RPMI7951 (cell line): Measurements from ENCODE around the gene DCAF15. TPM values are rescaled to one million over a fixed set of nuclear protein-coding genes. Genes with fewer than 3 reads are reported as not detected.
A peak's percentile ranks its signal among the peaks of the same experiment; 100 is the strongest.

Source experiments
- DNase-seq: peaks from one replicate; pipeline ENCODE4 v3.0.0-alpha.2; 2012; ENCODE audit warnings: low read depth
- total RNA-seq: library from RNA; depleted of rRNA; stranded (reverse); fragments of >200 nt; shearing (Covaris generic); gene quantifications from 2 replicates; pipeline ENCODE4 v1.2.3, GENCODE V29; 2014

The DCAF15 gene
- total RNA-seq, 1 experiment from 2014 or later, result 21.1 TPM

DNA sequence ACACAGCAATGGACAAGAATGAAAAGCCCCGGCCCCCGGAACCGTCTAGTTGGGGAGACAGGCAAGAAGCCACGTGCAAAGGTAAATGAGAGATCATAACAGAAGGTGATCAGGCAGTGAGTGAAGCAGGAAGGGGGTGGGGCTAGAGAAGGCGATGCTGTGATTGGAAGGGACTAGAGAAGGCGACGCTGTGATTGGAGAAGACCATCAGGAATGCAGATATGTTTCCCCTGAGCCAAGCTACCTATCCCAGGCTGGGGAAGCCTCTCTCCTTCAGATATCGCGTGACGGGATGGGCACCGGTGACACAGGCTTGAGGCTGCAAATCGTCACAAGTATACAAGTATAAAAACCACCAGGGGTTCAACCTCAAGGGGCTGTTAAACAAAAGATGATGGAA is 21.8 kb downstream of the DCAF15 start:
- DNase-seq, result no peak

DNA sequence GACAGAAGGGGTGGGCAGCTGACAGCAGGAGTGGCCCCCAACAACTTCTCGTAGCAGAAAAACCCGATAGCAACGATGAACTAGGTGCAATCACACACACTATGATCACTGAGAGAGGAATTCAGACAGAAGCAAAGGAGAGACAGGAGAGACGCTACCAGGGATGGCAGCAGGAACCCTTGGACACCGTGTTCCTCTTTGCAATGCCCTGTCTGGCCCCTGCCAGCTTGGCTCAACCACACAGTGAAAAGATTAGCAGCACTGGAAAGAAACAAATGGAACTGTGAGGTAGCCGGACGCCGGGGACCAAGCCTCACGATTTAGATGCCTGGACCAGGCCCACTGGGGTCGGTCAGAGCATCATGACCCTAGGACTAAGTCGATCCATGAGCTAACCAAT is 23.6 kb downstream of the DCAF15 start:
- no peak for DNase-seq

DNA sequence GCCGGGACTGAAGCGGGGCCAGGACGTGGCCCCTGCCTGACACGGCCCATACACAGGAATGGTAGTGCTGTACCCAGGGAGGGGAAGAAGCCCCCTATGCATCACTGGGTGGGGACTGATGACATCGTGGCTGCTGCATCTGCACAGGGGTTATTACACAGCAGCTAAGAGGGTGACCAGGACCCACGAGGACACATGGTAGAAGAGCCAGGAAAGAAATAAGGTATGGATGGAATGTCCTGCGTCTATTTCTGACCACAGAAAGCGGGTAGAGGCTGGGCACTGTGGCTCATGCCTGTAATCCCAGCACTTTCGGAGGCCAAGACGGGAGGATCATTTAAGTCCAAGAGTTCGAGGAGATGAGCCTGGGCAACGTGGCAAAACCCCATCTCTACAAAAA is 24.1 kb downstream of the DCAF15 start:
- DNase-seq, result no peak

DNA sequence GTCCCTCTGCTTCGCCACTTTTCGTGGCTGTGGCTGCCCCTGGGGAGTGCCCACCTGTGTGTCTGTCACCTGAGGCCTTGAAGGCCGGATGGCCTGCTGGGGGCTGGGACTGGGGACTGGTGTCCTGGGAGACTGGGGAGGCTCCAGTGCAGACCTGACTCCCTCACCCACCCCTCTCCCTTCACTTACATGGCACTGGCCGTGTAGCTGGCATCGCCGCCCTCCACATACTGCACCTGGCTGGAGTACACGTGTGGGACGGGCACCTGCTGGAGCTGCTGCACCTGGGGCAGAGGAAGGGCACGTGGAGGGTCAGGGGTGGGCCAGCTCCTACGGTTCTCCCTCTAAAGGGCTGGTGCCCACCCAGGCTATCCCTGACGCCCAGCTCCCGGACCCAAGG is 25.5 kb downstream of the DCAF15 start:
- no peak for DNase-seq

DNA sequence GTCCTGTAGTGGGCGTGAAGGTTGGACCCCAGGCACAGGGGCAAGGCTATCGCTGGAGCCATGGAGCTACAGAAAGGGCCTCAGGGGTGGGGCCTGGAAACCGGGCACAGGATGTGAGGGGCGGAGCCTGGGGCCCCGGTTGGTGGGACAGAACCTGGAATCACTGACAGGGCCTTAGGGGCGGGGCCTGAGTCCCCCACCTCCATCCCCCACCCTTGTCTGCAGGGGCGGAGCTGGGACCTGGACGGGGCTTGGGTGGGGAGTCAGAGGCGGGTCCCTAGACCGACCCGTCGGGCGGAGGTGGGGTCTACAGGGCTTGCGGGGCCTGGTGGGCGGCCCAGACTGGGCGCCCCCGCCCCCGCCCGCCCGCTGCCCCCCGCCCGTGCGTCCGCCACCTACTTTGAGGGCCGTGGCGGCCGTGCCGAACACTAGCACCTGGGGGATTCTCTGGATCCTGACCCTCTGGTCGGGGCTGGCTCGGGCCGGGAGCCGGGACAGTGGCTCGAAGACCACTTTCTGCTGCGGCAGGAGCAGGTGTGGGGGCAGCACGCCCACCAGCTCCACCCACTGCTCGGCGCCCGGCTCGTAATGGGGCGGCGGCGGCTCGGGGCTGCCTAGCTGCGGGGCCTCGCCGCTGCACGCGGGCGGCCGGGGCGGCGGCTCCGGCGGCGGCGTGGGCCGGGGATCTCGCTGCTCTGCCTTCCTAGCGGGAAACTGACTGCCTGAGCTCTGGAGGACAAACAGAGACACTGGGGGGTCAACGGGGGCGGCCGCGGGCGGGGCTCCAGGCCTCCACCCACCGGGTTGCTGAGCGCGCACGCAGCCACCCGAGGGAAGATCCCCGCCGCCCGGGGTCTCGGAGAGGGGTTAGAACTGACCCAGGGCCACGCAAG is 26.3 kb downstream of the DCAF15 start:
- peak; percentile 17 for DNase-seq

DNA sequence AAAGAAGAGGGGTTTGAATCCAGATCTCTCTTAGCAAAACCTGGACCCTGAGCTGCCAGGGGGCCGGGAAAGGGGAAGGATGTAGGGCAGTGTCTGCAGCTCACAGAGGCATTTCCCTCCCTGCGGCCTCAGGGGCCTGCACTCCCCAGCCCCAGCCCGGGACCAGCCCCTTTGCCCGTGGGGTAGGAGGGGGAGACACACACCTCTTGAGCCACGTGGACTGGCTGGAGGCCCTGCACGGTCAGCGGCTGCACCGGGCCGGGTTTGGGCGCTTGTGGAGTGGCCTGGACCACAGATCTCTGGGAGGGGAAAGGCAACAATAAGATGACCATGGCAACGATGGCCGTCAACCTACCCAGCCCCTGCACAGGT is 26.9 kb downstream of the DCAF15 start:
- DNase-seq, result no peak

DNA sequence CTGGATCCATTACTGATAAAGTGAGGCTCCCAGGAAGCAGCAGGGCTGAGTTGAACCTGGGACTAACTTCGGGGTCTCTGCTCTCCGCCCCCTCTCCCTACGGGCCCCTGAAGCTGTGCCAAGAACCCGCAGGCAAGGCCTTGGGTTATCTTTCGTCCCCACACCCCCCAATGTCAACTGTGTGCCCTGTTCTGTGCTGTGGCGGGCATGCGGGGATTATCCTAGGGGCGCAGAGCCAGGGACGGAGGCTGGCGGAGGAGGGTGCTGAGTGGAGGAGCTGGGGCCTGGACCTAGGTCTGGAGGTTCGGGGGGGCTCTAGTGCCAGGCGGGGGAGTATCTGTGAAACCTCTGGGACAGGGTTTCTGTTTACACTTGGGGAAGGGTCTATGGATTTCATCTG is 27.4 kb downstream of the DCAF15 start:
- DNase-seq, result no peak

DNA sequence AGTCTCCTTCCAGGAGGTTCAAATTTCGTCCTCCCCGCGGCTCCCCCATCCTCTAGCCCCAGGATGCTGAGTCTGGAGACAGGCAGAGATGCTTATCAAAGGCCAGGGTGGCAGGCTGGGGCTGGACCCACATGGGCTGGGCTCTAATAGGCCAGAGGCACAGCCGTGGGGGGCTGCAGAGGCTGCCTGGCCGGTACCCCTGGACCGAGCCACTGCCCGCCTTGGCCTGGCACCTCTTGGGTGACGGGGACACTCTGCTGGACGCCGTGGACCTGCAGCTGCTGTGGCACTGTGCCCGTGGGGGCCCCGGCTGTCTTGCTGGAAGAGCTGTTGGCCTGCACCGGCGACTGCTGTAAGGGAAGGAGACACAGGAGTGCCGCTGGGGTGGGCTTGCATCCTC is 28.0 kb downstream of the DCAF15 start:
- DNase-seq, result no peak

DNA sequence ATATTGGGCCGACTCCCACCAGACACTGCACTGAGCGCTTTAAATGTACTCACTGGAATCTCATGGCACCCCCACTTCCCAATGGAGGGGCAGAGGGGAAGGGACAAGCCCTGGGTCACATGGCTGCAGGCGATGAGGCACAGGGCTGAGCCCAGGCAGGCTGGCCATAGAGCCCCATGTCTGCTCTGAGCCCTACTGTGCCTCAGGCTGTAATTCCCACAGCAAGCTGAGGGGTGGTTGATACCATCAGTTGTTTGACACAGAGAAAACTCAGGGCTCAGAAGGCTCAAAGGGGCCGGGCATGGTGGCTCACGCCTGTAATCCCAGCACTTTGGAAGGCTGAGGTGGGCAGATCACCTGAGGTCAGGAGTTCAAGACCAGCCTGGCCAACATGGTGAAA is 28.7 kb downstream of the DCAF15 start:
- DNase-seq, result no peak

DNA sequence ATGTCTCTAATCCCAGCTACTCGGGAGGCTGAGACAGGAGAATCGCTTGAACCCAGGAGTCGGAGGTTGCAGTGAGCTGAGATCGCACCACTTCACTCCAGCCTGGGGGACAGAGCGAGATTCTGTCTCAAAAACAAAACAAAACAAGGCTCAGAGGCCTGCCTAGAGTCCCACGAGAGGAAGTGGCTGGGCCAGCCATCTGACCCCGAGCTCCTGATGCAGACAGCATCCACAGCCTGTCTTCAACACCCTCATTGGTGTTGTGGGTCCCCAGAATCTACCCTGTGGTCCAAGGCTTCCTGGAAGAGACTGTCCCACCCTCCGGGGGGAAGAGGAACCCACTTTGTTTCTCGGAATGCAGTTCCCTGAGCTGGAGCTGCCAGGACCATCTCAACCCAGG is 29.2 kb downstream of the DCAF15 start:
- DNase-seq, result no peak

DNA sequence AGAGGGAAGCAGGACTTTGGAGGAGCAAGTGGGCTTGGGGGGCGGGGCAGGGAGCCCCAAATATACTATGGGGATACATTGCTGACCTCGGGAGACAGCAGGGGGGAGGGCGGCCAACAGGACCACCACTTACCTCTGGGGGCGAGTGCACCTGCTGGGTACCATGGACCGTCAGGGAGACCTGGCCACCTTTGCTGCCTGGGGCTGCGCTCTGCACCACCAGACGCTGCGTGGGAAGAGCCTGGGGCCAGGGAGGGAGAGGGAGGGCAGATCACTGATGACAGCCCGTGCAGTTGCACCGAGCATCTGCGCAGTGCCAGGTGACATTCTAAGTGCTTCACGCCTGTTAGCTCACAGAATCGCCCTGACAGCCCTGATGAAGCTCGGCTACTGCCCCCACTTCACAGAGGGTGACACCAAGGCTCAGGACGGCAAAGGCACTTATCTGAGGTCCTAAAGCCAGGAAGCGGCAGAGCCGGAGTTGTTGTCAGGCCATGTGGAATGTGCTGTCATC is 29.7 kb downstream of the DCAF15 start:
- DNase-seq, result no peak

DNA sequence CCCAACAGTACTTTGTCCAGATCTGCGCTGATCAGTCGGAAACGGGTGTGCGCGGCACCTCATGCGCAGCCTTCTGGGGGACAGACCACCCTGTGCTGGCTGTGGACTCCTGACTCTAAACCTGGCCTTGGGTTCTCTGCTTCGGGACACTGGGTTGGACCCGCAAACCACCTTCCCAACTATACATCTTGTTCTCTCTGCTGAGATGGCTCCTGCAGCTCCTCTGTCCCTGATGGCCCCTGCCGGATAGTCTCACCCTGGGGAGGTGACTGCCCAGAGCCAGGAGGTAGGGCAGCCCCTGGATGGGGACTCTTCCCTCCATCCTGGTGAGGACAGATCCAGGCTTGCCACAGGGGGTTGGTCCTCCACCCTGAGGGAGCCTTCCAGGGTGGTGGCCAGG is 30.5 kb downstream of the DCAF15 start:
- no peak for DNase-seq

DNA sequence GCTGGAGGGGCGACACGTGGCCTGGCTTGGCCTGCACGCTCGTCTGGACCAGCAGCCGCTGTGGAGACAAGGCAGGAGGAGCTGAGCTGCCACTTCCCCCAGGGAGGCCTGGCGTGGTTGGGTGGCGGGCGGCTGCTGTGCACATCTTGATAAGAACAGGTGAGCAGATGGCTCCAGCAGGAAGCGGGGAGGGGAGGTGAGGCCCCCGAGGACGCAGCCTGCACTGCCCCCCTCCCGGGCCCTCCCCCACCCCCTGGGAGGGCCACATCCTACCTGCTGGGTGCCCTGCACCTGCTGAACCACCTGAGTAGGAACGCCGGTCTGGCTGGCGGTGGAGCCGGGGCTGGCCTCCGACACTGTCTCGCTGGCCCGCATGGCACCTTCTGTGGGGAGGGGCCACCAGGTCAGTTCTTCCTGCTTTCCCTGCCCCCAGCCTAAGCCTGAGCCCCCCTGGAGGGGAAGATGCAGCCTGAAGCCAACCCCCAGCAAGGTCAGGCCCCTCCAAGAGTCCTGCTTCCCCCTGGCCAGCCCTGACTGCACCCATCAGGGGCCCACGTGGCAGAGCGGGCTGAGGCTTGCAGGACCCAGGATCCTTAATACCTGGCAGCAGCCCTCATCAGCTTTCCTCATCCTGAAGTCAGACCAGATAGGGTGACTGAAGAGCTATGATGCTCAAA is 31.0 kb downstream of the DCAF15 start:
- no peak for DNase-seq

DNA sequence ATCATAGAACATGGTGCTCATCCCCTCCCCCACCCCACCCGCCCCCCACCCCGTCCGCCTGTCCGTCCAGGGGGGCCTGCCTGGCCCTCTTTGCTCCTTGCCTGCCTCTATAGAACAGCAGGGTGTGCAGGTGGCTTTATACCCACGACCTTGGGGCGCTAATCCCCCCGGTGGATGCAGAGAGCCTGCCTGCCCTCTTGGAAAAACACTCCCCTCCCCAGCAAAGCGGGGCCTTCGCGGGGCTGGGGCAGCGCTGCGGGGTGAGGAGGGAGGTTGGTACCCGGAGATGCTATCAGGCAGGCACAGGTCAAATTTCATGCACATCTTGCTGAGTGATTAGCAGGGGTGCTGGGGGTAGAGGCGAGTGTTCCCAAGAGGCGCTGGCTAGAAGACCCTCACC is 31.9 kb downstream of the DCAF15 start:
- DNase-seq, result no peak

DNA sequence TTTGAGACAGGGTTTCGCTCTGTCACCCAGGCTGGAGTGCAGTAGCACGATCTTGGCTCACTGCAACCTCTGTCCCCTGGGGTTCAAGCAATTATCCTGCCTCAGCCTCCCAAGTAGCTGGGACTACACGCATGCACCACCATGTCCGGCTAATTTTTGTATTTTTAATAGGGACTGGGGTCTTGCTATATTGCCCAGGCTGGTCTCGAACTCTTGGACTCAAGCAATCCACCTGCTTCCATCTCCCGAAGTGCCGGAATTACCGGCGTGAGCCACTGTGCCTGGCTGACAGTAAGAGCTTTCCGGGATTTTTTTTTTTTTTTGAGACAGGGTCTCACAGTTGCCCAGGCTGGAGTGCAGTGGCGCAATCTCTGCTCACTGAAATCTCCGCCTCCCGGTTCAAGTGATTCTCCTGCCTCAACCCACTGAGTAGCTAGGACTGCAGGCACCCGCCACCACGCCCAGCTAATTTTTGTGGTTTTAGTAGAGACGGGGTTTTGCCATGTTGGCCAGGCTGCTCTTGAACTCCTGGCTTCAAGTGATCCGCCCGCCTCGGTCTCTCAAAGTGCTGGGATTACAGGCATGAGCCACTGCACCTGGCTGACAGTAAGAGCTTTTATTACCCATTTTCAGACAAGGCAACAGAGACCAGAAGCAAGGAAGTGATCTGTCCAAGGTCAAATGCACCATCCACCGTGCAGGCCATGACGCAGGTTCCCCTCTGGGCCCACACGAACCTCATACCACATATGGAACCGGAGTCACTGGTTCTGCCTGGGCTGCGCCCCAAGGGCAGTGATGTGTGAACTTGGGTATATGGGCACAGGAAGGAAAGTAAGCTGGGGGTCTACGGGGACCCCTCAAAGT is 32.8 kb downstream of the DCAF15 start:
- no peak for DNase-seq

DNA sequence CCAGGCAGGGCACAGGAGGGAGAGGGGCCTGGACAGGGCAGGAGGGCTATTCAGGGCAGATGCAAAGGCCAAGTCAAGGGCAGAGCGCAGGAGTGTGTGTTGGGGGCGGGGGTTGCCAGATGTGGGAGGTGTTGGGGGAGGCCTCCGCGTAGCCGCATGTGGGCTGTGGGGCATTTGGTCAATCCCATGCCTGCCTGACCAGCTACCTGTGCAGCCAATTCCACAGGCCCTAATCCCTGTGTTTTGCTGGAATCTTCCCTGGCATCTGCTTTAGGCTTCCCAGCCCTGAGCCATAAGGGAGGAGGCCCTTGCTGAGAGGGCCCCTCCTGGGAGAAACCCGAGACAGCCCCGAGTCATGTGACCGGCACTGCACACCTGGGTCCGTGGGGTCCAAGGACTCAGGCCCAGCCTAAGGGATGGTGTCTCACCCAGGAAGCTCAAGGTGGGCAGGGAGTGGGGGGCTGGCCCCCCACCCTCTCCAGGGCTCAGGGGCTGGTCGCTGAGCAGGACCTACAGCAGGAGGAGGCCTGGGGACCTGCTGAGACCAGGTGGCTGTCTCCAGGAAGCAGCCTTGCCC is 33.5 kb downstream of the DCAF15 start:
- no peak for DNase-seq

DNA sequence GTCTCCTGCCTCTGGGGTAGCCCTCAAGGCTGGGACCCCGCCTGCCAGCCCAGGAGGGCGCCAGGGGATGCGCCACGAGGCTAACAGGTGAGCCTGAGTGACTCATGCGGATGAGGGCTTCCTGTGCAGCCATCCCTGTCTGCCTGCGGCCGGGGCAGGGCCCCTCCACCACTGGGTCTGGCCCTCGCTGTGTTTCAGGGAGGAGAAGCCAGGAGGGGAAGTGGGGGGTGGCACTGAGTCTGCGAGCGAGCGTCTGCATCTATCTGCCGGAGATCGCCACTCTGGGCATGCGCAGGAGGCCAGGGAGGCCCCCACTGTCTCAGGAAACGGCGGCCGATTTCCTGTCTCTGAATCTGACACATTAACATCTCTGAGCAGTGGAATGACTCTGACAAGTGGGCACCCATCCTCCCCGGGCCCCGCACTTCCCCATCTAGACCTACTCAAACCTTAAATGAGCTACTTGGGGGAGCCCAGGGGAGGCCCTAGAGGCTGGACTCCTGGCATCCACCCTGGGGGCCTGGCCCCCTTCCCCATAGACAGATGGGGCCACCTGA is 34.1 kb downstream of the DCAF15 start:
- DNase-seq, result peak; percentile 49

DNA sequence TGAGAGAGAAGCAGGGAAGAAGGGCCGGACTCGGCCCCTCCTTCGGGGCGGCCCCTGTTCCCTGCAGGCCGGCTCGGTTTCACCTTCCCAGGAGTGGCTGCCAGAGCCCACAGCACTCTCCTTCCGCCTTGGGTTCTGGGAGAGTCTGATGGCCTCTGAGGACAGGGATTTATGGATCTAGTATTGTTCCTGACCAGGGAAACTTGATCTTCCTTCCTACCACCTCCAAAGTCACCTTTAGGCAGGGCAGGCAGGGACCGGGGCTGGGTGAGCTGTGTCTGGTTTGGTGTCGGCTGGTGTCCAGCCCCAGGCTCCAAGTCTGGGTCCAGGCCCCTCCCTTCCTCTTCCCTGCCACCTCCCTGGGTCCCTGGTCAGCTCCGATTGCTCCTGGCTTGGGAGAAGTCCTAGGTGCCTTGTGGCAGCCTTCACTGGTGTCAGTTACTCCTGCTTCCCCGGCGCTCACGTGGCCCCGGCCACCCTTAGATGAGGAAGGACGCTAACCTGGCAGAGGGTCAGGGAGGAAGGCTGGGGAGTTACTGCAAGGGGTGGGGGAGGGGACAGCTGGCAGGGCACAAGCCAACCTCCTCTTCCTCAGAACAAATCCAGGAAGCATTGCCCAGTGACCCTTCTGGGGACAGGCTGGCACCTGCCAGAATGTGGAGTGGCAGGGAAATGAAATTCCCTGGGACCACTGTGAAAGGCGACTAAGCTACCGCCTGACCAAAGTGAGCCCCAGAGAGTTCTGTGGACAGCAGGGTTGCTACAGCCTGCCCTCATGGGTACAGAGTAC is 35.0 kb downstream of the DCAF15 start:
- DNase-seq, result no peak

DNA sequence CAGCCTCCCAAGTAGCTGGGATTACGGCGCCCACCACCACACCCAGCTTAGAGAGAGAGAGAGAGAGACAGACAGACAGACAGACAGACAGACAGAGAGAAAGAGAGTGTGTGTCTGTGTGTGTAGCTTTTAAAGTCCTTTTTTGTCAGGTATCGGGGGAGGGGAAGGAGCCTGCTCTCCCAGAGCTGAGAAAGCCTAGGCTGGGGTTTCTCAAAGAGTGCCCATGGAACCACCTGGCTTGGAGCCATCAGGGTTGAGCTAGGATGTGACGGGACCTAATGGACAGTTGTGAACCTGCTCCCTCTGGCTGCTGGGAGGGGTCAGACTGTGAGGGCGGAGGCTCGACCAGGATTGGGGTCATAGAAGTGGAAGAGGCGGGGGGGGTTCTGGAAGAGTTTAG is 37.2 kb downstream of the DCAF15 start:
- DNase-seq, result no peak

DNA sequence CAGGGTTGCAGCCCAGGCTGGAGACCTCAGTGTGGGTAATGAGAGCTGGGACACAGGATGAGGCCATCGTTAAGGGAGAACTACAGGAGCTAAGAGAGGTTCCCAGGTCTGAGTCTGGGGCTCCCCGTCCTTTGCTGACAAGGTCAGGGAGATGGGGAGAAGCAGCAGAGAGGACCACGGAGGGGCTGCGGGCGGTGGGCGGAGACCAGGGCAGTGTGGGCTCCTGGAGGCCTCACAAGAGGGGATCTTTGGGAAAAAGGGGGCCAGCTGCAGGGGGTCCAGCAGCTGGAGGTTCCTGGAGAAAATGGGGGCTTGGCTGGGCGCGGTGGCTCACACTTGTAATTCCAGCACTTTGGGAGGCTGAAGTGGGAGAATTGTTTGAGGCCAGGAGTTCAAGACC is 37.8 kb downstream of the DCAF15 start:
- no peak for DNase-seq

DNA sequence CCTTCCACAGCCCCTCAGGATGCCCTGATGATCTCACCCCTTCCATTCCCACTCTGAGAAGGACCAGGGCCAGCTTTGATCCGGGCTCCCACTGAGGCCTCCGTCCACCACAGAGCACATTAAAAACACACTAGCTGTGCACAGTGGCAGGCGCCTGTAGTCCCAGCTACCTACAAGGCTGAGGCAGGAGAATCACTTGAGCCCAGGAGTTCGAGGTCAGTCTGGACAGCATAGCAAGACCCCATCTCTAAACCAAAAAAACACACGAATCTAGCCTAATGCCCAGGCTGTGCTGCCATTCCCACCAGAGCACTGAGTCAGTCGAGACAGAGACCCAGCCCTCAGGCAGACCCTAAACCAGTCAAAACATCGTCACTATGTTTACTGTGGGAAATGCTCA is 39.7 kb downstream of the DCAF15 start:
- no peak for DNase-seq
